ENCODE measurements around the gene DNAJB12.

DNA sequence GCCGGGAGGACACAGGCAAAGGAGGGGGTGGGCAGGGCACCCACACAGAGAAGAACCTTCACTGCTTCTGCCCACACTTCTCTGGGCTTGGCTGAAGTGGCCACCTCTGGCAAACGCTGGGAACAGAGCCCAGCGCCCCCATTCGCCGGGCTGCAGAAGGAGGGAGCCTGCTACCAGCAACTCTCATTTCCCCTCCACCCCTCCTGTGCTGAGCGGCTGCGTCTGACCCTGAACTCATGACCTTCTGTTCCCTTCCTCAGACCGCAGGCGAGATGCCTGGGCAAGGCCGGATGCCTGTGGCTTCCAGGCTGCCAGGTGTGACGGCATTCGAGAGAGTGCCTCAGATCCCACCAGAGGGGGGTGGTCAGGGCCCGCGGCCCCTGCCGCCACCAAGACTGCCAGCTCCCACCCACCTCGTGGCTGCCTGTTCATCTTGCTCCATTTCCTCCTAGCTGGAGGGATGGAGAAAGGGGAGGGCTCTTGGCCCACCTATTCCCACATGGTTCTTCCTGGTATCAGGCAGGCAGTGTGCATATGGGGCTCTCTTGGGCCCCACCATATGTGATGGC, 19.8 kb downstream of the DNAJB12 start:
- TF ChIP-seq ZNF10 (tag by site-specific recombination; IDR thresholded peaks at IDR 0.05) = no peak
- TF ChIP-seq ZNF48 (tag by site-specific recombination; IDR thresholded peaks at IDR 0.05) = no peak
- no peak for TF ChIP-seq ZFP41 (tag by site-specific recombination; IDR thresholded peaks at IDR 0.05; ENCODE audit: borderline replicate concordance)
- TF ChIP-seq GLI2 (tag by site-specific recombination; IDR thresholded peaks at IDR 0.05; ENCODE audit: borderline replicate concordance, low read depth) = no peak
- no peak for TF ChIP-seq WT1 (tag by site-specific recombination; IDR thresholded peaks at IDR 0.05)
- TF ChIP-seq ZNF350 (tag by site-specific recombination; IDR thresholded peaks at IDR 0.05) = no peak
- TF ChIP-seq PATZ1 (tag by site-specific recombination; IDR thresholded peaks at IDR 0.05) = no peak
- TF ChIP-seq ZNF747 (tag by site-specific recombination; IDR thresholded peaks at IDR 0.05) = no peak
